ENCODE data around the gene RIPPLY1. TPM values are rescaled to one million over a fixed set of nuclear protein-coding genes. Genes with fewer than 3 reads are reported as not detected.

RIPPLY1 gene
- total RNA-seq, 2 experiments from 2014 or later = not detected

GRCh38 chrX:106863697-106864096, 39.4 kb downstream of the RIPPLY1 start:
- Mint-ChIP-seq H3K4me3 (no peak overlapping the region), H3K27me3 (no peaks in the 10 kb centered on the region), H3K9me3 (no peaks in the 10 kb centered on the region), H3K27ac (no peak overlapping the region), H3K36me3 (ENCODE audit: low read depth) (no peaks in the 10 kb centered on the region), H3K4me1 (no peaks in the 10 kb centered on the region)
- POLR2A ChIA-PET = no interaction called here
- CTCF ChIA-PET = interaction anchor here (0.7 to 0.9 kb wide), 2 partner anchors 10 to 17 kb away, joined by 3 read pairs; no protein-coding TSS in a partner anchor
- no peak for DNase-seq

DNA sequence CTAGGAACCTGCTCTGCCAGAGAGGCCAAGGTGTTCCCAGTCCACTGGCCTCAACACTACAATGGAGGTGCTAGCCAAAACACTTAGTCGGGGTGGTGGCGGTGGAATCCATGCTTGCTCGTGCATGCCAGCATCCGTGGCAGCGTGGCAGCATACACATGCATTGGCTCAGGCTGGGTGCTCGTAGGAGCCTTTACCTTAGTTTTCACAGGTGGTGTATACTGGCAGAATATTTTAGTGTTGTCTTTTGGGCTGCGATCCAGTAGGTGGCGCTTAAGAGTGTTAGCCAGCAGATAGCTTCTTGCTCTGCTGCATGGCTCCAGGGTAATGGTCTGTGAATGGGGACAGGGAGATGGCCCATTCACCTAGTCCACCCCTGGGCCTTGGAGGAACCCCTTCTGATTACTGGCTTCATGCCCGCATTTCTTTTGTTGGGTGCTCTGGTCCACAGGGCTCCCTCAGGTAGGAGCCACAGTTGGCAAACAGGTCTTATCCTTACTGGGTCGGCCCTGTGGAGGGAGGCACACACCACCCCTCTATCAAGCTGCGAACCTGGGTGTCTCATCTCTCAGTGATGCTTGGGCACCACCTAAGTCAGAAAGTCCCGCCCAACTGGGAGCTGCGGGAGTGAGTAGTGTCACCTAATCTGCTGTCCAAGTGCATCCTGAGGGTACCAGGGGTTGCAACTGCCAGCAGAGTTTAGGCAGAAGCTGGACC, 40.0 kb downstream of the RIPPLY1 start:
- DNase-seq = no peak
- no peaks in the 10 kb centered on the region for H3K4me1 Mint-ChIP-seq
- no peaks in the 10 kb centered on the region for H3K27me3 Mint-ChIP-seq
- ChIA-PET CTCF (interaction anchor here (0.9 to 1.2 kb wide), 2 partner anchors 11 to 97 kb away, joined by 3 read pairs; no protein-coding TSS in a partner anchor), POLR2A (no interaction called here)
- no peak overlapping the region for H3K27ac Mint-ChIP-seq
- H3K36me3 Mint-ChIP-seq (ENCODE audit: low read depth) = no peaks in the 10 kb centered on the region
- H3K9me3 Mint-ChIP-seq = no peaks in the 10 kb centered on the region
- no peak overlapping the region for H3K4me3 Mint-ChIP-seq

Other genes starting within 250 kb of the RIPPLY1 start
- gene RNF128, start 176.6 kb downstream of the RIPPLY1 start, total RNA-seq = not detected
- 1 to 10 TPM; 1.4 to 1.5 TPM for gene TBC1D8B, start 100.7 kb downstream of the RIPPLY1 start, total RNA-seq
- gene CLDN2, start 17.1 kb upstream of the RIPPLY1 start, total RNA-seq = not detected
- 1 to 10 TPM; 6.3 to 6.9 TPM for gene MORC4, start 96.9 kb upstream of the RIPPLY1 start, total RNA-seq
- gene RBM41, start 215.5 kb upstream of the RIPPLY1 start, total RNA-seq = 10 to 100 TPM; 15.7 to 20.2 TPM